Ureter (tissue), 1 donor: Measurements from ENCODE around the gene ZFP3. TPM values are rescaled to one million over a fixed set of nuclear protein-coding genes. Genes with fewer than 3 reads are reported as not detected.
"Not testable (repeated sequence)": the region's sequence is repeated elsewhere in the genome, so short reads cannot be mapped to it uniquely, and the experiment has no call there.

Experiments
- DNase-seq: peaks from one replicate; pipeline ENCODE4 v3.0.0-alpha.2; 2020; ENCODE audit warnings: low spot score
- total RNA-seq: library from RNA; stranded (reverse); gene quantifications from one replicate; pipeline ENCODE4 v1.2.4, GENCODE V29; 2023
- donor health status: DM: yes; HTN: yes; CAD: no.

Gene ZFP3
- total RNA-seq, 1 donor from 2014 or later, result 9.1 TPM

- DNase-seq, result not testable (repeated sequence)
These were observed 46.6 kb downstream of the ZFP3 start for GRCh38 chr17:5124896-5125295.

- no peak for DNase-seq
These were observed 48.6 kb downstream of the ZFP3 start for GRCh38 chr17:5126719-5127488.

DNA sequence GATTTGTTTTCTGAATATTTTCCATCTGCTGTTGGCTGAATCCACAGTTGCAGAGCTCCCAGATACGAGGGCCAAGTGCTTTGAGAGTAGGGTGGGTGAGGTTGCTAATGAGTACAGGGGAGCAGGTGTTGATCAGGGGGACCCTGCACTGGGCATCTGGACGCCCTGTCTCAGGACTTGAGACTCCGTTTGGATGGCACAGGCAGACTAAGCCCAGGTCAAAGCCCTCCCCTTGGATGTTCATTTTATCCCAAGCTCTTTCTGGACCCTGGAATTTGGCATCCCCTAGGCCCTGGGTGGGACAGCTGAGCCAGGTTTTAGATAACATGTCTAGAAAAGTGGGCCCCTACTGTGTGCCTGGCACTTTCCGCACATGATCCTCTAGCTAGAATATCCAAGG, 49.6 kb downstream of the ZFP3 start:
- no peak for DNase-seq

DNA sequence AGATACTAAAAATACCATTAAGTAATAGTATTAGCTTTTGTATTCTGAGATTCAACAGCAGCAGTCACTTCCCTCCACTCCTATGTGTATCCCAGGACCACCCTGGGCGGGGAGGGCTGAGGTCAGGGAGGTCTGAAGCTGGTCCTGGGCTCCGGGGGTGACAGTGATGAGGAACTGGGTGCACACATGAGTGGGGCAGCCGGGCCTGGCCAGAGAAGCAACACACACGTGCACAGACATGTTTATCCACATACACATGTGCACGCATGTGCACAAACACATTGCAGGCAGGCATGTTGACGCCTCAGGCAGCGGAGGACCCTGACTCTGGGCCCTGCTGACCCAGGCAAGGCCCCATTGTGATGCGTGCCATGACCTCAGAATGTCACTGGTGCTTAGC, 50.1 kb downstream of the ZFP3 start:
- DNase-seq, result not testable (repeated sequence)

- DNase-seq, result peak; percentile 30
These were observed 50.8 kb downstream of the ZFP3 start for GRCh38 chr17:5128905-5129535.

DNA sequence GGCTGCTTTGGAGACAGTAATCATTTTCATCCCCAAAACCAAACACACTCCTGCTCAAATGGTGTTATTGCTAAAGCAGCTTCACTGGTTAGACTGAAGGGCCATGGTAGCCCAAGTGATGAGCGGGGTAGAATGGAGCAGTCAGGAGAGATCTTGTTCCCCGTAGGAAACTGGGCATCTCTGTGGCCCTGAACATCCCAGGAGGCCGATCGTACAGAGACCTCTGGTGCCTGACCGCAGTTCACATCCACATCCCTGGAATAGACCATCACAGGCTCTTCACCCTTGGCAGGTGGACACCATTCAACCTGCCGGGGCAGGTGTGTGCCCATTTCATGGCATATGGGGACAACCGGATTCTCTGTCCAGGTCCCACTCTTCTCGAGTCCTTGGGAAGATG, 51.5 kb downstream of the ZFP3 start:
- not testable (repeated sequence) for DNase-seq

- DNase-seq, result peak; percentile 30
These were observed 52.0 kb downstream of the ZFP3 start for GRCh38 chr17:5130261-5130660.

GRCh38 chr17:5130687-5131086, 52.4 kb downstream of the ZFP3 start:
- not testable (repeated sequence) for DNase-seq

- DNase-seq, result peak; percentile 34
These were observed 53.0 kb downstream of the ZFP3 start for GRCh38 chr17:5131146-5131715.

- peak; percentile 29 for DNase-seq
These were observed 53.7 kb downstream of the ZFP3 start for GRCh38 chr17:5131799-5132502.

GRCh38 chr17:5132503-5133225, 54.4 kb downstream of the ZFP3 start:
- DNase-seq, result not testable (repeated sequence)

GRCh38 chr17:5133311-5133710, 55.0 kb downstream of the ZFP3 start:
- DNase-seq, result no peak

GRCh38 chr17:5133961-5134360, 55.7 kb downstream of the ZFP3 start:
- DNase-seq, result not testable (repeated sequence)

DNA sequence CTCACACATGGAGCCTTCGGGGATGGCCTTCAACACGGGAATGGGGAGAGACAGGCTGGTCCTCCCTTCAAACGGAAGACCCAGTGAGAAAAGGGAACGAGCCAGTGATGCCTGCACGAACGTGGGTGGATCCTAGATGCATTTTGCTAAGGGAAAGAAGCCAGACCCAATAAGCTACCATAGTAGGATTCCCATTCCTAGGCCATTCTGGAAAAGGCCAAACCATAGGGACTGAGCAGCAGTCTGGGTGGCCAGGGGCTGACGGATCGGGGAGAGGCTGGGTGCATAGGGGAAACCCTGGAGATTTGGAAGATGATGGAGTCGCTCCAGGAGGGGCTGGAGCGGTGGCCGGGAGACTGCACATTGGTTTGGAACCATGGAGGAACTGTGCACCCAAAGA, 56.3 kb downstream of the ZFP3 start:
- DNase-seq, result not testable (repeated sequence)

- not testable (repeated sequence) for DNase-seq
These were observed 57.0 kb downstream of the ZFP3 start for GRCh38 chr17:5135131-5135712.

GRCh38 chr17:5135726-5136579, 57.7 kb downstream of the ZFP3 start:
- DNase-seq, result no peak

DNA sequence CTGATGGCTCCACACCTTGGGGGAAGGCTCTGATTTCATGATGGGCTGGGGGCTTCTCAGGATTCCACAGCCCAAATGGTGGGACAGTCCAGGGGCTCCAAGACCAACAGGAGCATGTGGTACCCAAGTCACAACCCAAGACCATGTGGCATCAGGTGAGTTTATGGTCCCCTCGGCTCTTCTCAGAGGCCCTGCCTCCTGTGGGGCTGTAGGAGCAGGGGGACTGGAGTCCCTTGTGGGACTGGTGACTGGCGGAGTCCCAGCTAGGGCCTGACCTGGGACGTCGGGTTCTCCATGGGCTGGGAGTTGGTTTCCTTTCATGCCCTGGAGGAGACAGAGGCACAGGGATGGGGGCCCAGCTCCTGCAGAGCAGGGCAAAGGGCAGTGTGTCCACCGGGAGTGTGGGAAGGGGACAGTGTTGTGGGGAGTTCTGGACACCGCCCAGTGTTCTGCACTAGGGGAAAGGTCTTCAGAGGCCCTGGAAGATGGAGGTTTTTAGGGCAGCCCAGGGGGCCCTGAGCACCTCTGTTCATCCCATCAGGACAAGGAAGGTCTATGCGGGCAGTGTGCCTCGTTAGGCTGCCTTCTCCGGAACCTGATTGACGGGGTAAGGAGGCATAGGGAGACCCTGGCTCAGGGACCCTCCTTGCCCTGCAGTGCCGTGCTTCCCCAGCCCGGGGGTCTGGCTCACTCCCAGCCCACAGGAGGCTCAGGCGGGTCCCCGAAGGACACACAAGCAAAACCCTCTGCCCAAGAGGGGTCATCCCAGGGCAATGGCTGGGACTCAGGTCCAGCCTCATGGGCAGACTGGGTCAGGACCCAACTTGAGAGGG, 58.5 kb downstream of the ZFP3 start:
- DNase-seq, result not testable (repeated sequence)

DNA sequence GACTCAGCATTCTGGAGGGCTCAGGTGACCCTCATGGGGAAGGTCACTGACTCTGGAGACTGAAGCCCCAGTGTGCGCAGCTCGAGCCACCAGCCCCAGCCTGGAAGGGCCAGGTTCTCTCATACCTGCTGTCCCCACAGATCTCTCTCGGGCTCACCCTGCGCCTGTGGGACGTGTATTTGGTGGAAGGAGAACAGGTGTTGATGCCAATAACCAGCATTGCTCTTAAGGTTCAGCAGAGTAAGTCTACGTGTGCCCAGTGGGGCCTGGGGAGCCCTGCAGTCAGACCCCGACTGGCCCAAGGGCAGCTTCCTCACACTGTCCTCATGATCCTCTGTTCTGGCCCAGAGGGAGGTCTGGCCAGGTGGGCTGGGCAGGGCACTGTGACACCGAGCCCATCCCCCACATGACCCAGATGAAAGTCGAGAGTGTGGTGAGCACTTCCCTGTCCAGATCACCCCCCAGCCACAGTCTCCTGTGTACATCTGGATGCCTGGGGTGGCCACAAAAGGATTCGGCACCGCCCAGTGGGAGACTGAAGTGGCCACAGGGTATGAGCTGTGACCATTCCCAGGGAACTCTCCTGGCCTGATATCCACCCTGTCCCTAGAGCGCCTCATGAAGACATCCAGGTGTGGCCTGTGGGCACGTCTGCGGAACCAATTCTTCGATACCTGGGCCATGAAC, 59.4 kb downstream of the ZFP3 start:
- DNase-seq, result not testable (repeated sequence)

GRCh38 chr17:5138198-5138544, 59.9 kb downstream of the ZFP3 start:
- DNase-seq, result not testable (repeated sequence)
